Choroid plexus epithelial cell (primary cell): Measurements from ENCODE around the gene MYBL2.
"Not testable (repeated sequence)": the region's sequence is repeated elsewhere in the genome, so short reads cannot be mapped to it uniquely, and the experiment has no call there.

Experiments
- DNase-seq: peaks from one replicate; pipeline ENCODE4 v3.0.0-alpha.2; 2010; ENCODE audit warnings: low read depth
- H3K4me3 ChIP-seq: 2 replicates; pipeline ENCODE4 v1.5.1; 2011; ENCODE audit warnings: low read depth, mild to moderate bottlenecking, control low read depth, low read length, moderate library complexity
- CTCF ChIP-seq: conservative IDR thresholded peaks from 2 replicates; pipeline ENCODE4 v1.5.1; 2011; ENCODE audit warnings: low read depth, mild to moderate bottlenecking, control low read depth, inconsistent platforms, low read length, moderate library complexity

MYBL2 gene

GRCh38 chr20:43751167-43752050, 84.5 kb downstream of the MYBL2 start:
- peak; percentile 92 for DNase-seq
- peak; percentile 25 for TF ChIP-seq CTCF
- no peak overlapping the region for H3K4me3 ChIP-seq

GRCh38 chr20:43752051-43752360, 85.1 kb downstream of the MYBL2 start:
- TF ChIP-seq CTCF, result no peak
- DNase-seq, result no peak
- no peak overlapping the region for H3K4me3 ChIP-seq

- no peak for TF ChIP-seq CTCF
- DNase-seq, result peak; percentile 94
- no peak overlapping the region for H3K4me3 ChIP-seq
These were observed 85.8 kb downstream of the MYBL2 start for GRCh38 chr20:43752561-43753301.

GRCh38 chr20:43755390-43755789, 88.5 kb downstream of the MYBL2 start:
- H3K4me3 ChIP-seq, result no peak overlapping the region
- no peak for TF ChIP-seq CTCF
- DNase-seq, result peak; percentile 72

GRCh38 chr20:43755851-43756250, 88.9 kb downstream of the MYBL2 start:
- H3K4me3 ChIP-seq, result no peak overlapping the region
- no peak for TF ChIP-seq CTCF

GRCh38 chr20:43757888-43758287, 91.0 kb downstream of the MYBL2 start:
- H3K4me3 ChIP-seq, DNase-seq: not testable (repeated sequence)

More at GRCh38 chr20:43755851-43756250, 88.9 kb downstream of the MYBL2 start:
- peak; percentile 79 for DNase-seq

GRCh38 chr20:43761386-43762340, 94.7 kb downstream of the MYBL2 start:
- DNase-seq, result no peak
- TF ChIP-seq CTCF, result no peak
- H3K4me3 ChIP-seq, result no peak overlapping the region
